Gastrocnemius medialis (tissue), 4 donors: ENCODE data around the gene NUBP2. TPM values are rescaled to one million over a fixed set of nuclear protein-coding genes. Genes with fewer than 3 reads are reported as not detected.

ENCODE experiments used
- ATAC-seq, 2 donors: fragments of 150-250 bp; one replicate each; pipeline ENCODE4 v1.9.1; 2016
- DNase-seq, 2 donors: peaks; one replicate each; pipeline ENCODE4 v3.0.0-alpha.2; 2019
- H3K27ac ChIP-seq, 4 donors: fragments of 200-600 bp; sonication (generic); 1 replicate in 1 of 4; 2 replicates in 3 of 4; pipeline ENCODE4 v1.5.1; 2016 to 2018; ENCODE audit warnings: mild to moderate bottlenecking in 2 of 4, moderate library complexity in 1 of 4
- H3K27me3 ChIP-seq, 3 donors: fragments of 200-600 bp; sonication (generic) in 2 of 3; 1 replicate in 1 of 3; 2 replicates in 2 of 3; pipeline versions ENCODE4 v1.5.1 to v1.6.0; 2016 to 2019; ENCODE audit warnings: mild to moderate bottlenecking in 1 of 3, moderate library complexity in 1 of 3
- H3K36me3 ChIP-seq, 2 donors: fragments of 200-600 bp; sonication (generic) in 1 of 2; one replicate each; pipeline ENCODE4 v1.5.1; 2017 to 2018
- H3K4me1 ChIP-seq, 2 donors: fragments of 200-600 bp; sonication (generic) in 1 of 2; one replicate each; pipeline ENCODE4 v1.5.1; 2016 to 2017; ENCODE audit warnings: mild to moderate bottlenecking in 2 of 2
- H3K4me3 ChIP-seq, 4 donors: fragments of 200-600 bp; sonication (generic) in 3 of 4; 1 replicate in 1 of 4; 2 replicates in 3 of 4; pipeline ENCODE4 v1.5.1; 2016 to 2019; ENCODE audit warnings: mild to moderate bottlenecking in 2 of 4
- H3K9me3 ChIP-seq, 3 donors: fragments of 200-600 bp; sonication (generic) in 2 of 3; 1 replicate in 1 of 3; 2 replicates in 2 of 3; pipeline ENCODE4 v1.5.1; 2016 to 2019
- CTCF ChIP-seq, 5 experiments: fragments of 450-650 bp in 3 of 5; fragments of 200-600 bp in 2 of 5; sonication (generic) in 2 of 5; IDR thresholded peaks in 4 of 5; conservative IDR thresholded peaks in 1 of 5; 1 replicate in 4 of 5; 2 replicates in 1 of 5; pipeline ENCODE4 v1.5.1; 2016 to 2019; ENCODE audit warnings: antibody characterized with exemption in 5 of 5, mild to moderate bottlenecking in 3 of 5, moderate library complexity in 3 of 5
- POLR2A ChIP-seq, 2 donors: fragments of 450-650 bp; IDR thresholded peaks; one replicate each; pipeline ENCODE4 v1.6.1; 2017; ENCODE audit warnings: antibody characterized with exemption in 2 of 2, mild to moderate bottlenecking in 2 of 2, moderate library complexity in 2 of 2
- in situ Hi-C, 4 donors: fragments of 200-750 bp; cut with MboI; loops; one replicate each; pipeline versions ENCODE4 v1.15.0 to v1.8.0; 2017; ENCODE audit warnings: low sequenced_read_pairs in 4 of 4
- intact Hi-C: fragments of 100-400 bp; cut with DNase I; formaldehyde crosslinking; loops from one replicate; pipeline ENCODE4 v1.15.1; 2023; ENCODE audit warnings: low total_unique reads
- total RNA-seq, 4 donors: library from RNA; depleted of rRNA; stranded (reverse); fragments of >200 nt; gene quantifications; one replicate each; pipeline versions ENCODE4 v1.1.0 to v1.2.3, GENCODE V29; 2016

The NUBP2 gene
- total RNA-seq, 4 donors from 2014 or later = 77.3 to 163 (median 80.7) TPM

GRCh38 chr16:1828645-1829410, 46.1 kb downstream of the NUBP2 start:
- intact Hi-C loops (loop anchor here (5.0 kb wide), 2 partner anchors 407 to 438 kb away; partner anchors contain the start of genes RNPS1 and UQCC4), in situ Hi-C loops (no loop called here)
- Histone ChIP-seq H3K27me3 (no peaks in the 10 kb centered on the region), H3K27ac (no peak overlapping the region), H3K36me3 (no peaks in the 10 kb centered on the region), H3K4me3 (peak overlapping the region in 1 of 4 donors; percentile 99), H3K4me1 (peaks cover 51 to 52% of the 10 kb centered on the region in 2 donors), H3K9me3 (no peaks in the 10 kb centered on the region)
- DNase-seq = no peak
- no peak for ATAC-seq
- no peak for TF ChIP-seq CTCF (IDR thresholded peaks at IDR 0.05 in 4 of 5, conservative IDR thresholded peaks at IDR 0.05 in 1 of 5)
- no peak for TF ChIP-seq POLR2A (IDR thresholded peaks at IDR 0.05)

GRCh38 chr16:1830213-1830612, 47.5 kb downstream of the NUBP2 start:
- in situ Hi-C loops = no loop called here
- H3K4me1 ChIP-seq = peaks cover 37 to 38% of the 10 kb centered on the region in 2 donors
- no peak for TF ChIP-seq CTCF (IDR thresholded peaks at IDR 0.05 in 4 of 5, conservative IDR thresholded peaks at IDR 0.05 in 1 of 5)
- no peak for TF ChIP-seq POLR2A (IDR thresholded peaks at IDR 0.05)

GRCh38 chr16:1831186-1832075, 48.7 kb downstream of the NUBP2 start:
- H3K27ac ChIP-seq = no peak overlapping the region
- in situ Hi-C loops = no loop called here

More at GRCh38 chr16:1830213-1830612, 47.5 kb downstream of the NUBP2 start:
- H3K27ac ChIP-seq = no peak overlapping the region
- H3K36me3 ChIP-seq = no peaks in the 10 kb centered on the region
- DNase-seq (no peak), ATAC-seq (no peak)
- H3K27me3 ChIP-seq = no peaks in the 10 kb centered on the region
- no peak overlapping the region for H3K4me3 ChIP-seq
- H3K9me3 ChIP-seq = no peaks in the 10 kb centered on the region
- intact Hi-C loops = no loop called here

More at GRCh38 chr16:1831186-1832075, 48.7 kb downstream of the NUBP2 start:
- Histone ChIP-seq H3K4me1 (peaks cover 31% of the 10 kb centered on the region in 2 donors), H3K4me3 (no peak overlapping the region), H3K9me3 (no peaks in the 10 kb centered on the region), H3K36me3 (no peaks in the 10 kb centered on the region), H3K27me3 (no peaks in the 10 kb centered on the region)
- TF ChIP-seq CTCF (IDR thresholded peaks at IDR 0.05 in 4 of 5, conservative IDR thresholded peaks at IDR 0.05 in 1 of 5) = no peak
- TF ChIP-seq POLR2A (IDR thresholded peaks at IDR 0.05) = no peak
- ATAC-seq = no peak
- DNase-seq = no peak
- intact Hi-C loops = no loop called here
